SU-DHL-6 (cell line): Measurements from ENCODE around the gene SNX13.

Source experiments
- H2AFZ ChIP-seq: fragments of 200-600 bp; sonication (generic); 2 replicates; pipeline ENCODE4 v1.6.1; 2014; ENCODE audit warnings: low read depth, mild to moderate bottlenecking, moderate library complexity, mixed read lengths, antibody characterized with exemption, low read length; ENCODE audit not compliant: severe bottlenecking
- H3F3A ChIP-seq: fragments of 200-600 bp; shearing (Covaris generic); 2 replicates; pipeline ENCODE4 v1.6.0; 2016; ENCODE audit warnings: antibody characterized with exemption, mild to moderate bottlenecking; ENCODE audit not compliant: insufficient read depth
- H3K27ac ChIP-seq: fragments of 200-600 bp; sonication (generic); 2 replicates; pipeline ENCODE4 v1.5.1; 2016; ENCODE audit warnings: low read depth, mild to moderate bottlenecking, low read length, moderate library complexity, mixed read lengths
- H3K27me3 ChIP-seq: fragments of 200-600 bp; sonication (generic), shearing (Covaris generic); 2 replicates; pipeline ENCODE4 v1.6.0; 2014; ENCODE audit warnings: mild to moderate bottlenecking, low read length
- H3K36me3 ChIP-seq: fragments of 200-600 bp; sonication (generic); 2 replicates; pipeline ENCODE4 v1.6.1; 2014; ENCODE audit warnings: mild to moderate bottlenecking, low read length, mixed read lengths
- H3K4me2 ChIP-seq: fragments of 300-600, 200-600 bp; shearing (Covaris generic), sonication (generic); 2 replicates; pipeline ENCODE4 v1.6.0; 2014; ENCODE audit warnings: low read length, low read depth, mild to moderate bottlenecking; ENCODE audit not compliant: poor library complexity, severe bottlenecking
- H3K4me3 ChIP-seq: fragments of 200-600 bp; sonication (generic); 2 replicates; pipeline ENCODE4 v1.5.1; 2014; ENCODE audit warnings: antibody characterized with exemption, low read length, mild to moderate bottlenecking, mixed read lengths; ENCODE audit not compliant: insufficient read depth, poor library complexity, severe bottlenecking
- H3K79me2 ChIP-seq: fragments of 200-600 bp; sonication (generic); 2 replicates; pipeline ENCODE4 v1.6.1; 2014; ENCODE audit warnings: mild to moderate bottlenecking, low read length, moderate library complexity; ENCODE audit not compliant: insufficient read depth
- H3K9ac ChIP-seq: fragments of 200-600 bp; sonication (generic); 2 replicates; pipeline ENCODE4 v1.7.0; 2014; ENCODE audit warnings: mild to moderate bottlenecking, low read length
- H3K9me2 ChIP-seq: fragments of 200-600 bp; sonication (generic); replicated peaks from 2 replicates; pipeline ENCODE4 v1.6.1; 2014; ENCODE audit warnings: low read length; ENCODE audit not compliant: insufficient read depth
- H3K9me3 ChIP-seq: fragments of 200-600 bp; sonication (generic); 2 replicates; pipeline ENCODE4 v1.6.1; 2014; ENCODE audit warnings: low read length, mixed read lengths; ENCODE audit not compliant: insufficient read depth
- H4K20me1 ChIP-seq: fragments of 200-600 bp; sonication (generic); 2 replicates; pipeline ENCODE4 v1.6.1; 2014; ENCODE audit warnings: low read depth, mild to moderate bottlenecking, antibody characterized with exemption, low read length, moderate library complexity, mixed read lengths
- EZH2phosphoT487 ChIP-seq: fragments of 200-600 bp; sonication (generic), shearing (Covaris generic); conservative IDR thresholded peaks from 2 replicates; pipeline ENCODE4 v1.6.1; 2018; ENCODE audit warnings: mild to moderate bottlenecking, antibody characterized with exemption, low read length, moderate library complexity, mixed read lengths
- TF ChIP-seq, protein P1 (sequence below): fragments of 200-600 bp; sonication (generic); IDR thresholded peaks from one replicate; pipeline ENCODE4 v1.5.1; 2017; ENCODE audit warnings: antibody characterized with exemption, mild to moderate bottlenecking, low read length, moderate library complexity; ENCODE audit not compliant: insufficient read depth, poor library complexity, severe bottlenecking

SNX13 gene

DNA sequence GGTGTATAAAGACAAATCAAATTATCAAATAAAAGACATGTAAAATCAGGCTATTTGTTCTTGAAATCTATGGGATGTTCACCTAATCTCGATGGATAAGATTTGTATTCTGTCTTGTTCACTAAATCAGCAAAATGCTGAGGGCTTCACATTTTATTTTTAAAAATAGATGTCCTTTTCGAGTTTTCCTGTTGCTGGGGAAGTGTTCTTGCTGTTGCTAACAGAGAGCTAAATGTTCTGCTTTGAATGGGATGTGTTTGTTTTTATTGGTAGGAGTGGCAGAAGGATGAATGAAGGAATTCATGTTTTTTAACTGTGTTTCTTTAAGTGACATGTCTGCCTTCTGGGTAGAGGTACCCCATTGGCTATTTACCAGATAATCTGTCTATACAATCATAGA lies 7.3 kb upstream of the SNX13 start:
- Histone ChIP-seq H3K36me3 (no peaks in the 10 kb centered on the region), H3K4me2 (no peak overlapping the region), H3K4me3 (no peak overlapping the region), H3K9ac (no peak overlapping the region), H4K20me1 (no peaks in the 10 kb centered on the region), H3F3A (no peaks in the 10 kb centered on the region), H2AFZ (no peak overlapping the region), H3K9me2 (no peaks in the 10 kb centered on the region), H3K79me2 (no peaks in the 10 kb centered on the region), H3K9me3 (no peaks in the 10 kb centered on the region), H3K27ac (no peak overlapping the region), H3K27me3 (0 out of 2 replicates have a peak, but pooled peaks cover 4% of the 10 kb centered on the region)
- TF ChIP-seq EZH2phosphoT487, result no peak
- TF ChIP-seq, protein P1, sequence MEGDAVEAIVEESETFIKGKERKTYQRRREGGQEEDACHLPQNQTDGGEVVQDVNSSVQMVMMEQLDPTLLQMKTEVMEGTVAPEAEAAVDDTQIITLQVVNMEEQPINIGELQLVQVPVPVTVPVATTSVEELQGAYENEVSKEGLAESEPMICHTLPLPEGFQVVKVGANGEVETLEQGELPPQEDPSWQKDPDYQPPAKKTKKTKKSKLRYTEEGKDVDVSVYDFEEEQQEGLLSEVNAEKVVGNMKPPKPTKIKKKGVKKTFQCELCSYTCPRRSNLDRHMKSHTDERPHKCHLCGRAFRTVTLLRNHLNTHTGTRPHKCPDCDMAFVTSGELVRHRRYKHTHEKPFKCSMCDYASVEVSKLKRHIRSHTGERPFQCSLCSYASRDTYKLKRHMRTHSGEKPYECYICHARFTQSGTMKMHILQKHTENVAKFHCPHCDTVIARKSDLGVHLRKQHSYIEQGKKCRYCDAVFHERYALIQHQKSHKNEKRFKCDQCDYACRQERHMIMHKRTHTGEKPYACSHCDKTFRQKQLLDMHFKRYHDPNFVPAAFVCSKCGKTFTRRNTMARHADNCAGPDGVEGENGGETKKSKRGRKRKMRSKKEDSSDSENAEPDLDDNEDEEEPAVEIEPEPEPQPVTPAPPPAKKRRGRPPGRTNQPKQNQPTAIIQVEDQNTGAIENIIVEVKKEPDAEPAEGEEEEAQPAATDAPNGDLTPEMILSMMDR, result no peak

DNA sequence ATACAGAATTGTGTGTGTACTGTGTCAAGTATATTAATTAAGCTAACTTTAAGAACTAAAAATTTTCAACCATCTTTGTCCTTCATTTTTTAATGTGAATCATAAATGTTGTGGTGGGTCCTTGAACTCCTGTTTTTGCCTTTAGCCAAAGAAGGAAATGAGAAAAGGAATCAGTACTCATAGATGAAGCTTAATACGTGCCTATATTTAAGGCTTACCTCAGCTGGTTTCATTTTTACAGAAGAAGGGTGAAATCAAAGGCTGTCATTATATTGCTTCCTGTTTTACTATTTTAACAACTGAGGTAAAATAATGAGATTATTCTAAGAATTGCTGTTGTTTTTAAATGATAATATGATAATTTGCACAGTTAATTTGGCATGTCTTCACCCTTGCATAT lies 6.3 kb upstream of the SNX13 start:
- H3K79me2 ChIP-seq, result no peaks in the 10 kb centered on the region
- H3K4me3 ChIP-seq, result no peak overlapping the region
- H3K27ac ChIP-seq, result no peak overlapping the region
- H3K9ac ChIP-seq, result no peak overlapping the region
- H3K4me2 ChIP-seq, result peak overlapping the region; percentile 9
- no peaks in the 10 kb centered on the region for H3F3A ChIP-seq
- H3K9me2 ChIP-seq, result no peaks in the 10 kb centered on the region
- no peaks in the 10 kb centered on the region for H3K9me3 ChIP-seq
- no peaks in the 10 kb centered on the region for H4K20me1 ChIP-seq
- TF ChIP-seq, protein P1, result no peak
- TF ChIP-seq EZH2phosphoT487, result no peak
- no peaks in the 10 kb centered on the region for H3K36me3 ChIP-seq
- H2AFZ ChIP-seq, result no peak overlapping the region
- 0 out of 2 replicates have a peak, but pooled peaks cover 4% of the 10 kb centered on the region for H3K27me3 ChIP-seq

DNA sequence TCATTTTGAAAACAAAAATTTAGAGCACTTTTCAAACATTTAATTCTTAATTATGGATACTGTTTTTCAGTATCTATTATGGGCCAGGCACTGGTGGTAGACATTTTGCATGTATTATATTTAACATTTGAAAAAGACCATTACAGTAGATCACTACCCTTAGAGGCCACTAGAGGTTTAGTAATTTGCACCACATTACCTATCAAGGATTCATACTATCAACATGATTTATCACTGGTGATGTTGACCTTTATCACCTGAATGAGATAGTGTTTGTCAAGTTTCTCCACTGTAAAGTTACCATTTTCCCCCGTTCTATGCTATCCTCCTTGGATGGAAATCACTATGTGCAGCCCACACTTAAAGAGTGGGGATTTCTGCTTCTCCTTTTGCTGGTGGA lies 4.4 kb upstream of the SNX13 start:
- H3K79me2 ChIP-seq, result peaks cover under 1% of the 10 kb centered on the region; the same call in 1 of the 2 replicates
- TF ChIP-seq, protein P1, result no peak
- no peak for TF ChIP-seq EZH2phosphoT487

More for the DNA sequence above, 4.4 kb upstream of the SNX13 start:
- H2AFZ ChIP-seq, result no peak overlapping the region
- no peaks in the 10 kb centered on the region for H3K36me3 ChIP-seq
- no peak overlapping the region for H3K9ac ChIP-seq
- H3K9me2 ChIP-seq, result no peaks in the 10 kb centered on the region
- H3K9me3 ChIP-seq, result no peaks in the 10 kb centered on the region
- no peak overlapping the region for H3K4me2 ChIP-seq
- H3K27me3 ChIP-seq, result 0 out of 2 replicates have a peak, but pooled peaks cover 4% of the 10 kb centered on the region
- no peak overlapping the region for H3K27ac ChIP-seq
- no peaks in the 10 kb centered on the region for H4K20me1 ChIP-seq
- H3K4me3 ChIP-seq, result no peak overlapping the region
- no peaks in the 10 kb centered on the region for H3F3A ChIP-seq
